Measurements from ENCODE around the gene SOX18. TPM values are rescaled to one million over a fixed set of nuclear protein-coding genes. Genes with fewer than 3 reads are reported as not detected.

SOX18 gene
- total and polyA plus RNA-seq, 2 of the 13 experiments (the other 11 are each of a cell fraction or from before 2014, with no cell fraction given) = 1.6 to 1.9 TPM

GRCh38 chr20:64056889-64057627, 7.6 kb upstream of the SOX18 start (continued):
- 0 out of 2 replicates have a peak, but pooled peaks have one; percentile 33 for TF ChIP-seq RBAK (CRISPR knock-in tag; IDR thresholded peaks at IDR 0.05)
- no peak; the same call in 1 of the 2 replicates for TF ChIP-seq ZGPAT (CRISPR knock-in tag; IDR thresholded peaks at IDR 0.05)
- TF ChIP-seq MEF2D (CRISPR knock-in tag; IDR thresholded peaks at IDR 0.05) = peak; percentile 61; the same call in 1 of the 2 replicates
- no peak for TF ChIP-seq DBP (CRISPR knock-in tag; IDR thresholded peaks at IDR 0.05; ENCODE audit: not compliant biosample characterization)
- no peak for TF ChIP-seq E2F1 (CRISPR knock-in tag; IDR thresholded peaks at IDR 0.05)
- TF ChIP-seq ZNF678 (CRISPR knock-in tag; IDR thresholded peaks at IDR 0.05) = peak; percentile 93; the same call in 1 of the 2 replicates
- TF ChIP-seq ZNF761 (CRISPR knock-in tag; conservative IDR thresholded peaks at IDR 0.05) = 0 out of 2 replicates have a peak, but pooled peaks have one; percentile 93
- peak; percentile 97 for TF ChIP-seq ZNF687 (CRISPR knock-in tag; IDR thresholded peaks at IDR 0.05)
- TF ChIP-seq REST (IDR thresholded peaks at IDR 0.05; ENCODE audit: borderline replicate concordance in 1 of 2, low read depth in 1 of 2, low read length in 2 of 2) = no peak
- no peak for TF ChIP-seq ZNF512 (CRISPR knock-in tag; IDR thresholded peaks at IDR 0.05)
- no peak for TF ChIP-seq SOX5 (CRISPR knock-in tag; IDR thresholded peaks at IDR 0.05; ENCODE audit: borderline replicate concordance)
- TF ChIP-seq TRIM24 (CRISPR knock-in tag; IDR thresholded peaks at IDR 0.05) = no peak
- no peak for TF ChIP-seq ZFP1 (CRISPR knock-in tag; IDR thresholded peaks at IDR 0.05)

All from HepG2 (cell line).